DOHH2 (cell line): ENCODE data around the gene PEF1.

Experiments used
- H3F3A ChIP-seq: fragments of 200-600 bp; sonication (generic), shearing (Covaris generic); 2 replicates; pipeline ENCODE4 v1.6.0; 2016; ENCODE audit warnings: antibody characterized with exemption, mild to moderate bottlenecking; ENCODE audit not compliant: control insufficient read depth, insufficient read depth
- H3K27ac ChIP-seq: fragments of 200-600 bp; sonication (generic); 2 replicates; pipeline ENCODE4 v1.5.1; 2014; ENCODE audit warnings: low read depth, mild to moderate bottlenecking, low read length, moderate library complexity
- H3K27me3 ChIP-seq: fragments of 200-600 bp; sonication (generic); 2 replicates; pipeline ENCODE4 v1.6.1; 2014; ENCODE audit warnings: mild to moderate bottlenecking, low read length, mixed read lengths; ENCODE audit not compliant: control insufficient read depth
- H3K36me3 ChIP-seq: fragments of 200-600 bp; sonication (generic); 2 replicates; pipeline ENCODE4 v1.6.1; 2014; ENCODE audit warnings: mild to moderate bottlenecking, low read length, moderate library complexity, mixed read lengths; ENCODE audit not compliant: control insufficient read depth
- H3K4me1 ChIP-seq: fragments of 200-600 bp; sonication (generic); 2 replicates; pipeline ENCODE4 v1.6.1; 2014; ENCODE audit warnings: mild to moderate bottlenecking, low read length, mixed read lengths; ENCODE audit not compliant: control insufficient read depth
- H3K4me2 ChIP-seq: fragments of 200-600 bp; sonication (generic); 2 replicates; pipeline ENCODE4 v1.6.0; 2014; ENCODE audit warnings: mild to moderate bottlenecking, low read length, moderate library complexity
- H3K4me3 ChIP-seq: fragments of 200-600 bp; sonication (generic); 2 replicates; pipeline ENCODE4 v1.5.1; 2014; ENCODE audit warnings: mild to moderate bottlenecking, low read length, mixed read lengths
- H3K79me2 ChIP-seq: fragments of 200-600 bp; sonication (generic); 2 replicates; pipeline ENCODE4 v1.6.1; 2014; ENCODE audit warnings: mild to moderate bottlenecking, low read length, mixed read lengths; ENCODE audit not compliant: control insufficient read depth
- H3K9me2 ChIP-seq: fragments of 200-600 bp; sonication (generic); replicated peaks from 2 replicates; pipeline ENCODE4 v1.6.1; 2014; ENCODE audit warnings: mild to moderate bottlenecking, low read length, mixed read lengths; ENCODE audit not compliant: control insufficient read depth
- H3K9me3 ChIP-seq: fragments of 200-600 bp; sonication (generic); 2 replicates; pipeline ENCODE4 v1.6.1; 2014; ENCODE audit warnings: antibody characterized with exemption, low read length, mixed read lengths; ENCODE audit not compliant: control insufficient read depth, insufficient read depth
- H4K20me1 ChIP-seq: fragments of 200-600 bp; sonication (generic); 2 replicates; pipeline ENCODE4 v1.6.0; 2014; ENCODE audit warnings: low read depth, mild to moderate bottlenecking, antibody characterized with exemption, low read length, moderate library complexity; ENCODE audit not compliant: control insufficient read depth, insufficient read depth
- EZH2phosphoT487 ChIP-seq: fragments of 200-600 bp; sonication (generic); IDR thresholded peaks from 2 replicates; pipeline ENCODE4 v1.6.1; 2017; ENCODE audit warnings: borderline replicate concordance, mild to moderate bottlenecking, antibody characterized with exemption, low read length, moderate library complexity, mixed read lengths
- TF ChIP-seq, protein P1 (sequence below): fragments of 200-600 bp; sonication (generic); IDR thresholded peaks from one replicate; pipeline ENCODE4 v1.5.1; 2014; ENCODE audit warnings: antibody characterized with exemption, mild to moderate bottlenecking, low read depth, low read length; ENCODE audit not compliant: poor library complexity, severe bottlenecking

Gene PEF1

DNA sequence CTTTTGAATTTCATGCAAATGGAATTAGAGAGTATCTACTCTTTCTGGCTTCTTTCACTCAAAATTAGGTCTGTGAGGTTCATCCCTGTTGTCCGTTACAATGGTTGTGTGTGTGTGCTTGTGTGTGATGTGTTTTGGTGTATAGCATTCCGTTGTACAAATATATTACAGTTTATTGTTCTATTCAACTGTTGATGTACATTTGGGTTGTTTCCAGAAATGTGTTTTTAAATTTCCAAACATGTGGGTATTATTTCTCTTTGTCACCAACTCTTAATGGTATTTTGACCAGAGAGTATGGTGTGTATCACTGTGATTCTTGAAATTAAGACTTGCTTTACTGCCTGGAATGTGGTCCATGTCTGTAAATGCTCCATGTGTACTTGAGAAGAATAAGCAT, 44.0 kb downstream of the PEF1 start:
- no peaks in the 10 kb centered on the region for H4K20me1 ChIP-seq
- H3K4me1 ChIP-seq, result peaks cover 63% of the 10 kb centered on the region
- H3F3A ChIP-seq, result 0 out of 2 replicates have a peak, but pooled peaks cover 8% of the 10 kb centered on the region
- H3K27ac ChIP-seq, result no peak overlapping the region
- H3K36me3 ChIP-seq, result no peaks in the 10 kb centered on the region
- H3K9me2 ChIP-seq, result no peaks in the 10 kb centered on the region
- H3K9me3 ChIP-seq, result no peaks in the 10 kb centered on the region
- no peak overlapping the region for H3K4me3 ChIP-seq
- no peaks in the 10 kb centered on the region for H3K27me3 ChIP-seq
- no peaks in the 10 kb centered on the region for H3K79me2 ChIP-seq
- TF ChIP-seq, protein P1, sequence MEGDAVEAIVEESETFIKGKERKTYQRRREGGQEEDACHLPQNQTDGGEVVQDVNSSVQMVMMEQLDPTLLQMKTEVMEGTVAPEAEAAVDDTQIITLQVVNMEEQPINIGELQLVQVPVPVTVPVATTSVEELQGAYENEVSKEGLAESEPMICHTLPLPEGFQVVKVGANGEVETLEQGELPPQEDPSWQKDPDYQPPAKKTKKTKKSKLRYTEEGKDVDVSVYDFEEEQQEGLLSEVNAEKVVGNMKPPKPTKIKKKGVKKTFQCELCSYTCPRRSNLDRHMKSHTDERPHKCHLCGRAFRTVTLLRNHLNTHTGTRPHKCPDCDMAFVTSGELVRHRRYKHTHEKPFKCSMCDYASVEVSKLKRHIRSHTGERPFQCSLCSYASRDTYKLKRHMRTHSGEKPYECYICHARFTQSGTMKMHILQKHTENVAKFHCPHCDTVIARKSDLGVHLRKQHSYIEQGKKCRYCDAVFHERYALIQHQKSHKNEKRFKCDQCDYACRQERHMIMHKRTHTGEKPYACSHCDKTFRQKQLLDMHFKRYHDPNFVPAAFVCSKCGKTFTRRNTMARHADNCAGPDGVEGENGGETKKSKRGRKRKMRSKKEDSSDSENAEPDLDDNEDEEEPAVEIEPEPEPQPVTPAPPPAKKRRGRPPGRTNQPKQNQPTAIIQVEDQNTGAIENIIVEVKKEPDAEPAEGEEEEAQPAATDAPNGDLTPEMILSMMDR, result no peak
- TF ChIP-seq EZH2phosphoT487, result no peak
- H3K4me2 ChIP-seq, result no peak overlapping the region

DNA sequence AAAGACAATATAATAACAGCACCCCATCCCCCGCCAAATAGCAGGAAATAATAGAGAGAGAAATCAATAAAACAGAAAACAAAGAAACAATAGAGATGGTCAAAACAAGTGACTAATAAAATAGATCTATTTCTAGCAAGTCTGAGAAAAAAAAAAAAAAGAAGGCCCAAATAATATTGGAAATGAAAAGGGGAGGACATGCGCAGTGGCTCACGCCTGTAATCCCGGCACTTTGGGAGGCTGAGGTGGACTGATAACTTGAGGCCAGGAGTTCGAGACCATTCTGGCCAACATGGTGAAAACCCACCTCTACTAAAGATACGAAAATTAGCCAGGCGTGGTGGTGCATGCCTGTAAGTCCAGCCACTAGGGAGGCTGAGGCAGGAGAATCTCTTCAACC, 45.7 kb downstream of the PEF1 start:
- peaks cover 66% of the 10 kb centered on the region for H3K4me1 ChIP-seq
- H3K79me2 ChIP-seq, result no peaks in the 10 kb centered on the region
- no peak for TF ChIP-seq EZH2phosphoT487
- TF ChIP-seq, protein P1, result no peak
- H3K36me3 ChIP-seq, result no peaks in the 10 kb centered on the region
- no peak overlapping the region for H3K4me2 ChIP-seq
- no peak overlapping the region for H3K27ac ChIP-seq
- no peaks in the 10 kb centered on the region for H3K27me3 ChIP-seq
- no peaks in the 10 kb centered on the region for H4K20me1 ChIP-seq
- H3K4me3 ChIP-seq, result no peak overlapping the region
- 0 out of 2 replicates have a peak, but pooled peaks cover 8% of the 10 kb centered on the region for H3F3A ChIP-seq
- H3K9me2 ChIP-seq, result no peaks in the 10 kb centered on the region
- no peaks in the 10 kb centered on the region for H3K9me3 ChIP-seq

DNA sequence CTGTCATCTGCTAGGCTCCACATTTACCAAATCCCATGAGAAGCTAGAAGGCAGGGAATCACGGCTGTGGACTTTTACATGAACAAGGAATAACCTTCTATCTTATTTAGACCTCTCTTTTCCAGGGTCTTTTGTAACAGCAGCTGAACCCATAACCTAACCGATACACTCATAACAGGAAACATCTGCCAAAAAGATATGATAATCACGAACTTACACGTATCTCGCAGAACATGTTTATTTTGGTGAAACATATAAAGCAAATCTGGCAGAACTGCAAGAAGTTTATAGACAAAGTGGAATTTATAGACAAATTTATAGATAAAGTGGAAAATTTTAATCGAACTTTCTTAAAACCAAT, 48.0 kb downstream of the PEF1 start:
- Histone ChIP-seq H3K4me3 (peak overlapping the region; percentile 48), H3K27ac (peak overlapping the region; percentile 68), H3K27me3 (no peaks in the 10 kb centered on the region), H3K36me3 (no peaks in the 10 kb centered on the region), H3K4me1 (peaks cover 71% of the 10 kb centered on the region), H3K4me2 (peak overlapping the region; percentile 72), H3K79me2 (no peaks in the 10 kb centered on the region), H3F3A (0 out of 2 replicates have a peak, but pooled peaks cover 8% of the 10 kb centered on the region), H3K9me2 (no peaks in the 10 kb centered on the region), H3K9me3 (no peaks in the 10 kb centered on the region), H4K20me1 (no peaks in the 10 kb centered on the region)
- no peak for TF ChIP-seq EZH2phosphoT487
- TF ChIP-seq, protein P1, result no peak
